ENCODE data around the gene HFE. TPM values are rescaled to one million over a fixed set of nuclear protein-coding genes. Genes with fewer than 3 reads are reported as not detected.
A peak's percentile ranks its signal among the peaks of the same experiment; 100 is the strongest.

Gene HFE
- total and polyA plus RNA-seq, 2 of the 13 experiments (the other 11 are each of a cell fraction or from before 2014, with no cell fraction given) = 3.7 to 6.3 TPM

- TF ChIP-seq YEATS4 (CRISPR knock-in tag; IDR thresholded peaks at IDR 0.05; ENCODE audit: borderline replicate concordance) (peak; percentile 40; the same call in 1 of the 2 replicates), ZNF691 (CRISPR knock-in tag; IDR thresholded peaks at IDR 0.05; ENCODE audit: borderline replicate concordance, low read depth) (no peak), TBX2 (CRISPR knock-in tag; IDR thresholded peaks at IDR 0.05; ENCODE audit: borderline replicate concordance) (no peak), KDM2A (CRISPR knock-in tag; IDR thresholded peaks at IDR 0.05; ENCODE audit: borderline replicate concordance, low read depth) (peak; percentile 71; the same call in 1 of the 2 replicates), SUZ12 (IDR thresholded peaks at IDR 0.05; ENCODE audit: low read depth, low read length) (no peak), CTCF (CRISPR knock-in tag; IDR thresholded peaks at IDR 0.05) (no peak), REST (IDR thresholded peaks at IDR 0.05; ENCODE audit: borderline replicate concordance in 1 of 2, low read depth in 1 of 2, low read length in 2 of 2) (peak in 1 of 2 experiments; percentile 86; a peak in 2 of 4 replicates), PLRG1 (conservative IDR thresholded peaks at IDR 0.05) (no peak), TBP (CRISPR knock-in tag; IDR thresholded peaks at IDR 0.05) (no peak), ZNF577 (CRISPR knock-in tag; IDR thresholded peaks at IDR 0.05; ENCODE audit: borderline replicate concordance, low read depth) (no peak), ARNTL (CRISPR knock-in tag; IDR thresholded peaks at IDR 0.05) (peak; percentile 44; the same call in 1 of the 2 replicates), RFXAP (CRISPR knock-in tag; IDR thresholded peaks at IDR 0.05; ENCODE audit: borderline replicate concordance) (0 out of 2 replicates have a peak, but pooled peaks have one; percentile 74), PBX3 (CRISPR knock-in tag; IDR thresholded peaks at IDR 0.05; ENCODE audit: borderline replicate concordance) (peak; percentile 61; the same call in 1 of the 2 replicates), ZMYM2 (CRISPR knock-in tag; IDR thresholded peaks at IDR 0.05) (peak; percentile 52; the same call in 1 of the 2 replicates), HDAC1 (CRISPR knock-in tag; IDR thresholded peaks at IDR 0.05) (peak; percentile 82; the same call in 1 of the 2 replicates), BCL6 (CRISPR knock-in tag; IDR thresholded peaks at IDR 0.05) (peak; percentile 52), MAX (IDR thresholded peaks at IDR 0.05) (peak; percentile 31; the same call in 1 of the 2 replicates), SMAD1 (CRISPR knock-in tag; IDR thresholded peaks at IDR 0.05; ENCODE audit: borderline replicate concordance, low read depth) (peak; percentile 38; the same call in 1 of the 2 replicates), CBX2 (IDR thresholded peaks at IDR 0.05; ENCODE audit: low read depth, low read length) (no peak), CBX2 (CRISPR knock-in tag; IDR thresholded peaks at IDR 0.05; ENCODE audit: low read depth) (no peak), MBD4 (IDR thresholded peaks at IDR 0.05; ENCODE audit: borderline replicate concordance, low read length) (peak; percentile 24), ZNF7 (CRISPR knock-in tag; IDR thresholded peaks at IDR 0.05) (no peak)
Observed at GRCh38 chr6:26122793-26123674, 35.8 kb downstream of the HFE start (continued).
